Measurements from ENCODE around the gene TUNAR.

DNA sequence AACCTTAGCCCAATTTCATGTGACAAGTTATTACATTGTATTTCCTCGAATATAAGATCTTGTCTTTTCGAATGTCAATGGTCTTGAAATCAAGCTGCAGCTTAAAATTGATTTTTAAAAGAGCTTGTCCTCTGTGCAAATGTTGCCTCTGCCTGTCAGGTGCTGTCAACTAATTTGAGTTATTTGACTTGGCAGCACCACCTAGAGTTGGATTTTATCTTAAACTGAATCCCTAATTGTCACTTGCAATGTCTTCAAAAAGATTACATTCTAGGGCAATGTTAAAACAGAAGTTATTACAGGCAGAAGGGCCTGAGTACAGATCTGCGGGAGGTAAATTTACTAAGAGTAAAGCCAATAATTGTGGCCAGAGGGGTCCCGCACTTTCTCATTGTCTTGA lies 26.2 kb upstream of the TUNAR start:
- TF ChIP-seq, protein P1, sequence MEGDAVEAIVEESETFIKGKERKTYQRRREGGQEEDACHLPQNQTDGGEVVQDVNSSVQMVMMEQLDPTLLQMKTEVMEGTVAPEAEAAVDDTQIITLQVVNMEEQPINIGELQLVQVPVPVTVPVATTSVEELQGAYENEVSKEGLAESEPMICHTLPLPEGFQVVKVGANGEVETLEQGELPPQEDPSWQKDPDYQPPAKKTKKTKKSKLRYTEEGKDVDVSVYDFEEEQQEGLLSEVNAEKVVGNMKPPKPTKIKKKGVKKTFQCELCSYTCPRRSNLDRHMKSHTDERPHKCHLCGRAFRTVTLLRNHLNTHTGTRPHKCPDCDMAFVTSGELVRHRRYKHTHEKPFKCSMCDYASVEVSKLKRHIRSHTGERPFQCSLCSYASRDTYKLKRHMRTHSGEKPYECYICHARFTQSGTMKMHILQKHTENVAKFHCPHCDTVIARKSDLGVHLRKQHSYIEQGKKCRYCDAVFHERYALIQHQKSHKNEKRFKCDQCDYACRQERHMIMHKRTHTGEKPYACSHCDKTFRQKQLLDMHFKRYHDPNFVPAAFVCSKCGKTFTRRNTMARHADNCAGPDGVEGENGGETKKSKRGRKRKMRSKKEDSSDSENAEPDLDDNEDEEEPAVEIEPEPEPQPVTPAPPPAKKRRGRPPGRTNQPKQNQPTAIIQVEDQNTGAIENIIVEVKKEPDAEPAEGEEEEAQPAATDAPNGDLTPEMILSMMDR (conservative IDR thresholded peaks at IDR 0.05; ENCODE audit: low read depth, low read length), result no peak
- no peak for TF ChIP-seq EZH2 (IDR thresholded peaks at IDR 0.05; ENCODE audit: low read length, unreplicated experiment)

All from PC-3 (cell line).